SIG-M5 treated with dmso at 0.1 percent for 504 hours (cell line): ENCODE results near the gene MPL.

ENCODE experiments used
- DNase-seq: peaks from one replicate; lab custom pipeline; 2025; ENCODE audit not compliant: unreplicated experiment; lab: John Stamatoyannopoulos, UW

The MPL gene

GRCh38 chr1:43305926-43306687, 31.5 kb upstream of the MPL start:
- no peak for DNase-seq

GRCh38 chr1:43306688-43307457, 30.7 kb upstream of the MPL start:
- DNase-seq = no peak

DNA sequence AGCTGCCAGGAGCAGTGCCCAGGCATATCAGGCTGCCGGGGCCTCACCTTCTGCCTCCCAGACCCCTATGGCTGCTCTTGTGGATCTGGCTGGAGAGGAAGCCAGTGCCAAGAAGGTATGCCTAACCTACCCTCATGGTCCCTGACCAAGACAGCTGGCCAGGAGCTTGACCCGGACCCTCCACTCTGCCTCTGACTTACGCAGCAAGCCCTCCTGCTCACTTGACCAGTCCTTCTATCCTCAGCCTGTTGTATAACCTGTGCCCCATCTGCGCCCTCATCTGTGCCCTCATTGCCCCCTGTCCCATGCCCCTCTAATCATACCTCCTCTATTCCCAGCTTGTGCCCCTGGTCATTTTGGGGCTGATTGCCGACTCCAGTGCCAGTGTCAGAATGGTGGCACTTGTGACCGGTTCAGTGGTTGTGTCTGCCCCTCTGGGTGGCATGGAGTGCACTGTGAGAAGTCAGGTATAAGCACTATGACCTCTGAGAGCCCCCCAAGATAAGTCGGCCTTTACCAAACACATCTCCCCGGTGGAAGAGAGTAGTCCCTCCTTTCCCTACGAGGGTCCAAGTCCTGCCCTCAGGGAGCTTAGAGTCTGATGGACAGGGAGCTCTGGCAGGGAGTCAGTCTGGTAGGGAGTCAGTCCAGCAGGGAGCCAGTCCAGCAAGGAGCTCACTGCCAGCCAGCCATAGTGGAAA, 30.0 kb upstream of the MPL start:
- DNase-seq = no peak

DNA sequence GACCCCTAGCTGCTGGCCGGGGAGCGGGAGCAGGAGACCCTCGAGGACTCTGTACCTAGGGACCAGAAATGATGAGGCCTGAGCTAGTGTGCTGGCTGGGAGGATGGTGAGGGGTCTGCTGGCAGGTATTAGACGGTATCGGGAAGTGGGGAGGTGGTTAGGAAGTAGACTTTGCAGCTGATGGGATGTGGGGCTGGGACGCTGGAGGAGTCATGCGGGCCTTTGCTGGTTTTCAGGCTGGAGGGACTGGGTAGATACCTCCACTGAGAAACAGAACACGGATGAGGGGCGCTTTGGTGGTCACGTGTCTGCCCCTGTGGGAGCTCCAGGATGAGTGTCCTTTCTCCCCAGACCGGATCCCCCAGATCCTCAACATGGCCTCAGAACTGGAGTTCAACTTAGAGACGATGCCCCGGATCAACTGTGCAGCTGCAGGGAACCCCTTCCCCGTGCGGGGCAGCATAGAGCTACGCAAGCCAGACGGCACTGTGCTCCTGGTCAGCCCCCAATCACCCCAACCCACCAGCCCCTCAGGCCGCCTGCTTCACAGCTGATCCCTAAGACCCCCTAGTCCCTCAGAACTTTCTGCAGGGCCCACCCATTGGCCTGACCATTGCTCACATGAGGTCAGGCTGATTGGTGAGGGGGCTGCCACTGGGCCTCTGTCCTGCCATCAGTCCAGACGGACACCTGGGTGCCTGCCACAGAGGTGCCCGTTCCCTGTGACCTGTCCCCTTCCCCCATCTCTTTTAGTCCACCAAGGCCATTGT, 28.8 kb upstream of the MPL start:
- no peak for DNase-seq

- no peak for DNase-seq
Measured at GRCh38 chr1:43309405-43310025, 28.1 kb upstream of the MPL start.

DNA sequence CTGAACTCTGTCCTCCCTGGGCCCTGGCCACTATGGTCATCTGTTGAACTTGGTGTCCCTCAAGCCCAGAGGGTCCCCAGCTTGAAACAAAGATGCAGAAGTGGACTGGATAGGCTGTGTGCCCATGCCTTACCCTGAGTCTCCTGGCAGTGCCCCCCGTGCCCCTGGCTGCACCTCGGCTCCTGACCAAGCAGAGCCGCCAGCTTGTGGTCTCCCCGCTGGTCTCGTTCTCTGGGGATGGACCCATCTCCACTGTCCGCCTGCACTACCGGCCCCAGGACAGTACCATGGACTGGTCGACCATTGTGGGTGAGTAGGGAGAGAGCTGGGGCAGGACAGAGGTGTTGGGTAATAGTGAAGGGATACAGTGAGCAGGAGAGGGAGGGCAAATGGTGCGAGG, 26.1 kb upstream of the MPL start:
- DNase-seq = no peak

- DNase-seq = no peak
Measured at GRCh38 chr1:43312212-43312623, 25.4 kb upstream of the MPL start.

- no peak for DNase-seq
Measured at GRCh38 chr1:43312663-43313515, 24.7 kb upstream of the MPL start.

GRCh38 chr1:43313771-43314170, 23.8 kb upstream of the MPL start:
- no peak for DNase-seq

GRCh38 chr1:43314233-43314632, 23.4 kb upstream of the MPL start:
- no peak for DNase-seq

GRCh38 chr1:43315481-43315880, 22.1 kb upstream of the MPL start:
- DNase-seq = no peak

- DNase-seq = no peak
Measured at GRCh38 chr1:43315963-43316737, 21.5 kb upstream of the MPL start.

GRCh38 chr1:43316738-43317520, 20.7 kb upstream of the MPL start:
- no peak for DNase-seq

DNA sequence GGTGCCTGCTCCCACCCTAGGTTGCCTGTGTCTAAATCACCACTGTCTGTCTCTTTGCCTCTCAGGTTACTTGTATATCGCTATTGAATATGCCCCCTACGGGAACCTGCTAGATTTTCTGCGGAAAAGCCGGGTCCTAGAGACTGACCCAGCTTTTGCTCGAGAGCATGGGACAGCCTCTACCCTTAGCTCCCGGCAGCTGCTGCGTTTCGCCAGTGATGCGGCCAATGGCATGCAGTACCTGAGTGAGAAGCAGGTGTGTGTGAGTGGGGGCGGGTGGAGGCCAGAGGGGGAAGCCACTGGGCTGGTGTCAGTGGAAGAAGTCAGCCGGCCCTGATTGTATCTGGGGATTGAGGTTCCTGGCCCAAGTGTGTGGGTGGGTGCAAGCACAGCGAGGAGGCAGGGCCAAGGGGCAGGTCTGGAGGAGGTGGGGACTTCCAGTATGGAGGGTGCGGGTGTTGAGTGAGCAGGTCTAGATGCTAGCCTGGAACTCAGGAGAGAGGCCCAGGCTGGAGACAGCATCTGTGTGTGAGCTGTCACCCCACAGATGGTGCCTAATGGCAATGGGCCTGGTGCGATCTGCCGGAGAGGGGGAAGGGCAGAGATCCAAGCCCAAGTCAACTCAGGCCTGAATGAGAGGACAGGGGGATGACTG, 19.7 kb upstream of the MPL start:
- DNase-seq = no peak

GRCh38 chr1:43318831-43319230, 18.8 kb upstream of the MPL start:
- no peak for DNase-seq

DNA sequence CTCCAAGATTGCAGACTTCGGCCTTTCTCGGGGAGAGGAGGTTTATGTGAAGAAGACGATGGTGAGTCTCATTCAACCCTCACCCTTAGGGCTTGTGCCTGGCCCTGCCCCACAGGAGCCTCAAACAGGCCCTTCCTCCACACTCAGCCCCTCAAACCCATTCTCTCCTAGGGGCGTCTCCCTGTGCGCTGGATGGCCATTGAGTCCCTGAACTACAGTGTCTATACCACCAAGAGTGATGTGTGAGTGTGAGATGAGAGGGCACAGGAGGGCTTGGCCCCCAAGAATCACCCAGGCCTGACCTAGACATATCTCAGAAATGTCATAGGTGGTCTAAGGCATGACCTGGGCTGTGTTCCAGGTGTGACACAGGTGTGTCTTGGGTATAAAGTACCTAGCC, 18.3 kb upstream of the MPL start:
- no peak for DNase-seq

DNA sequence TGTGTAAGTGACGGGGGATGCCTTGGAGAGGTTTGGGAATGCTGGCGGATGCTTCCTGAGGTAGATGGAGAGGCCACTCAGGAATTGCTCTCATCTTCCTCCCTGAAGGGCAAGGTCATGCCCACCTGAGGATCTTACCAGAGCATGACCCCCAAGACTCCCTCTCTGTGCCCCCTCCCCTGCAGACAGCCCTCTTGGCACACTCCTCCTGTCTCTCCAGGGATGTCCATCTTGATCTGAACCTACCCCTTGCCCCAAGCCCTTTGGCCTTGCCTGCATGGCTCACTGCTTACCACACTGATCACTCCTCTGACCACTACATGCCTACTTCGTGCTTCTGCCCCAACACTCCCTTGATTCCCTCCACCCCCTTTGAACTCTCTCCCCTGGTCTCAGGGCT, 17.9 kb upstream of the MPL start:
- DNase-seq = no peak
